T-helper 17 cell (primary cell): ENCODE results near the gene BMP4. TPM values are rescaled to one million over a fixed set of nuclear protein-coding genes. Genes with fewer than 3 reads are reported as not detected.
"Not testable (repeated sequence)": the region's sequence is repeated elsewhere in the genome, so short reads cannot be mapped to it uniquely, and the experiment has no call there.

ENCODE experiments used
- ATAC-seq: fragments of 150-1000 bp; cut with Tn5 transposase; 2 replicates; pipeline ENCODE4 v1.10.0; 2021; ENCODE audit warnings: mild to moderate bottlenecking, moderate library complexity
- DNase-seq, 3 donors: peaks; one replicate each; pipeline versions ENCODE4 v3.0.0 to v3.0.0-alpha.2; 2020 to 2021
- H3K9me3 ChIP-seq: one replicate; pipeline ENCODE4 v1.7.0; 2013; ENCODE audit warnings: low read length, mild to moderate bottlenecking; ENCODE audit not compliant: control insufficient read depth, poor library complexity, severe bottlenecking
- H3K27ac Mint-ChIP-seq: one replicate; pipeline ENCODE4 v1.8.0; 2022; ENCODE audit warnings: mild to moderate bottlenecking, moderate library complexity, mixed read lengths
- H3K27me3 Mint-ChIP-seq: one replicate; pipeline ENCODE4 v1.8.0; 2022; ENCODE audit warnings: mixed read lengths
- H3K36me3 Mint-ChIP-seq: one replicate; pipeline ENCODE4 v1.8.0; 2022; ENCODE audit warnings: low read depth, mixed read lengths
- H3K4me1 Mint-ChIP-seq: one replicate; pipeline ENCODE4 v1.8.0; 2022; ENCODE audit warnings: mild to moderate bottlenecking, mixed read lengths
- H3K4me3 Mint-ChIP-seq: one replicate; pipeline ENCODE4 v1.8.0; 2022; ENCODE audit warnings: mild to moderate bottlenecking, moderate library complexity, mixed read lengths
- total RNA-seq, 4 donors: library from RNA in 2 of 4; stranded (reverse) in 2 of 4; gene quantifications; one replicate each; pipeline ENCODE4 v1.2.3 and lab custom pipeline; 2022 to 2026

Gene BMP4
- total RNA-seq (not detected), total RNA-seq (lab: John Stamatoyannopoulos, UW) (0.08 to 0.70 reads per million in 2 donors)

DNA sequence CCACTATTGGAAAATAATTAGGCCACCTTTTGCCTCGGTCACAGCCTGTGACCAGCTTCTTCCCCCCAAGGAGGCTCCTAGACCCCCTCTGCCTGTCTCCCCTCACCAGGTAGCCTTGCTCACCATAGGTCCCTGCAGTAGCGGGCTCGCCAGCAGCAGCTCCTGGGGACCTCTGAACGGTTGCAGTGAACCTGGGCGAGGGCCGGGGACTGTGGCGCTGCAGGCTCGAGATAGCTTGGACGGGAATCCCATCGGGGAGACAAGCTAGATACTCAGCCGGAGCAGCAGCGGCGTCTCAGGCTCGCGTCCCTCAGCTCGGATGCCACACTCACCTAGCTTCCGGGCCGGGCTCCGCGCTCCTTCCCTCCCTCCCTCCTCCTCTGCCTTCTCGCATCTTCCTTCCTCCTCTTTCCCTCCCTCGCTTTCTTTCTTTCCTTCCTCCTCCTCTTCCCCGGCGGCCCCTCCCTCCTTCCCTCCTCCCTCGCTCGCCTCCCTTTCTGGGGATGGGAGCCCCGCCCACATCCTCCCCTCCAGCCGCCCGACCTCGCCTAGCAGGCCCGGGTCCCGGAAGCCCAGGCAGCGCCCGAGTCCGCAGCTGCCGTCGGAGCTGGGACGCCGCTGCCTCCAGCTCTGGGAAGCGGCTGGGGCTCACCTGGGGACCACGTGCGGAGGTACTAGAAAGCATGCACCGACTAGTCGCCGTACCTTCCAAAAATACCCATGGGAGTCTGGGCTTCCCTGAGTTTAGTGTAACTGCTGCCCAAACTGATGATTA is at the start of gene BMP4:
TSS of gene BMP4 (minus strand) at position 399 of the 775 bp plus-strand sequence. CDS start 4,603 bp downstream, outside the sequence.
- ATAC-seq = peak; percentile 56
- no peak within 1 kb of the TSS for H3K27ac Mint-ChIP-seq
- peaks cover 28% of the 10 kb centered on the region for H3K4me1 Mint-ChIP-seq
- H3K27me3 Mint-ChIP-seq = peaks cover 73% of the 10 kb centered on the region
- H3K4me3 Mint-ChIP-seq = peak within 1 kb of the TSS; percentile 90
- peaks cover 4% of the 10 kb centered on the region for H3K36me3 Mint-ChIP-seq
- H3K9me3 ChIP-seq = no peaks in the 10 kb centered on the region
- no peak for DNase-seq

GRCh38 chr14:54003064-54003463 is 46.4 kb upstream of the BMP4 start:
- Mint-ChIP-seq H3K4me1 (no peaks in the 10 kb centered on the region), H3K27me3 (peaks cover 5% of the 10 kb centered on the region), H3K27ac (no peak overlapping the region), H3K4me3 (no peak overlapping the region), H3K36me3 (no peaks in the 10 kb centered on the region)
- ATAC-seq (no peak), DNase-seq (no peak)
- no peaks in the 10 kb centered on the region for H3K9me3 ChIP-seq

DNA sequence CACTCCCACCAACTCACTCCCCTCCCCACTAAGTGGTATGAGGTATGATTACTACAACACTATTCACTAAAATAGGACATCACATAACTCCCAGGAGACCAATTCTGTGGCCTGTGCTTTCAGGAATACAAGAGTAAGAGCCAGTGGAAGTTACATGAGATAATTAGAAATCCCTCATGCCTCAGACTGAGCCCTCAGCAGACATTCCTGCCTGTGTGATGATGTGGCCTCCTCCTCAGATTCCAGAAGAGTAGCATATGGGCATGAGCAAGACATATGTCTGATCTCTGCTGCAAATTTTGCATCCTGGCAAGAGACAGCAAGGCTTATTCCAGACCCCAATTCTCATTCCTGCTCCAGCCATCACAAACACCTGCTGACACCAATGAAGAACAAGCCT is 46.0 kb upstream of the BMP4 start:
- H3K27ac Mint-ChIP-seq = no peak overlapping the region
- ATAC-seq (no peak), DNase-seq (no peak)
- H3K36me3 Mint-ChIP-seq = no peaks in the 10 kb centered on the region
- no peak overlapping the region for H3K4me3 Mint-ChIP-seq
- H3K27me3 Mint-ChIP-seq = peaks cover 2% of the 10 kb centered on the region
- H3K4me1 Mint-ChIP-seq = no peaks in the 10 kb centered on the region
- H3K9me3 ChIP-seq = no peaks in the 10 kb centered on the region

GRCh38 chr14:54001189-54001878 is 44.7 kb upstream of the BMP4 start:
- ATAC-seq = no peak

DNA sequence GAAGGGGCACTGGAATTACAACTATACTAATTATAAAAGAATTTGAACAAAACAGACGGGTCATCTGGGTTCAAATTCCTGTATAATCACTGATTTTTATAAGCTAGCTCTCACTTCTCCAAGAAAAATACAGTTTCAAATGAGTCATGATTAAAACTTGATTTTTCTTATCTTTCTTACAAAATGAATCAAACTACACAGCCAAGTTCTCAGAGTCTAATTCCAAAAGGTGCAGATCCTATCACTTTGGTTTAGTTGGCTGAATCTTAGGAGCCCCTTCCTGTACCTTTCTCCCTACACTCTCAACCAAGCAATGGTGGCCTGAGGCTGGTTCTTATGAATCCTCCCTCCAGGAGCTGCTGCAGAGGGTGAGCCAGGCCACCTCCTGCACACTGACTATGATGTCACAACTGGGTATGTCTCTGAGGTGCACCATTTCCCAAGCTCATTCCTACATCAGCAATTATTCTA is 43.8 kb upstream of the BMP4 start:
- Mint-ChIP-seq H3K4me3 (no peak overlapping the region), H3K27me3 (no peaks in the 10 kb centered on the region), H3K27ac (no peak overlapping the region), H3K36me3 (no peaks in the 10 kb centered on the region), H3K4me1 (no peaks in the 10 kb centered on the region)
- no peaks in the 10 kb centered on the region for H3K9me3 ChIP-seq
- ATAC-seq (no peak), DNase-seq (no peak)

More at GRCh38 chr14:54001189-54001878, 44.7 kb upstream of the BMP4 start:
- no peaks in the 10 kb centered on the region for H3K27me3 Mint-ChIP-seq
- no peaks in the 10 kb centered on the region for H3K36me3 Mint-ChIP-seq
- no peak for DNase-seq
- no peak overlapping the region for H3K4me3 Mint-ChIP-seq
- H3K27ac Mint-ChIP-seq = no peak overlapping the region
- H3K9me3 ChIP-seq = no peaks in the 10 kb centered on the region
- H3K4me1 Mint-ChIP-seq = no peaks in the 10 kb centered on the region

DNA sequence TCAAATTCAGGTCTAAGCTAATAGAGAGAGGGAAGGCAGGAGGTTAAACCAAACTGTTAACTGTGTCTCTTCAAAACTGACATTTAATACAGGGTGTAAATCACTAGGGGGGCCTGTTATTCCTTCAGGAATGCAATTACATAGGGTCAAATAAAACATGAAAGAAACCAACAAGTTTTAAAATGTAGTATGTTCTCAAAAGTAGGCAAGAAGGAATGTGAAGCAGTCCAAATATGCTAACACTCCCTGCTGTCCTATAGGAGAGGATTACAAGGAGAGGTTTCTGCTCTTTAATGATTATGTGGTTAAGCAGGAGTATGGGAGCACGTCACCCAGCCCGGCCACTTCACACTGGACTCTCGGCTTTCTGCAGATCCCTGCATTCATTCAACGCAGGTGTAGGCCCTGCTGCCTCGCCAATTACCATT is 42.5 kb upstream of the BMP4 start:
- no peaks in the 10 kb centered on the region for H3K9me3 ChIP-seq
- DNase-seq = no peak
- ATAC-seq = no peak
- no peak overlapping the region for H3K27ac Mint-ChIP-seq
- no peak overlapping the region for H3K4me3 Mint-ChIP-seq
- H3K27me3 Mint-ChIP-seq = no peaks in the 10 kb centered on the region
- no peaks in the 10 kb centered on the region for H3K4me1 Mint-ChIP-seq
- no peaks in the 10 kb centered on the region for H3K36me3 Mint-ChIP-seq

DNA sequence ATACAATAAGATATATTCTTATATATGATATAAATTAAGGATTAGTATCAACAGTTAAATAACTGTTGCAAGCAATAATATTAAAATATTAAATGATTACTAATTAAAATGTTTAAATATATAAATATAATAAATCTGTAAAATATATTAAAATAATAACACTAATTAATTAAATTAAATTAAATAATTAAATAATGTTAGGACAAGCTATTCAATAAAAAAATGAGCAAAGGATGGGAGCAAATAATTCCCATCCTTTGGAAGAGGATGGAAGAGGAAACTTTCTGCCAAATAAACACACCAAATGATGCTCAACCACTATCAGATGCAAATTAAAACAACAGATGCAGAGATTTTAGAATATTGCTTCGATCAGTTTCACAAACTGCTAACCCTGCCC is 39.4 kb upstream of the BMP4 start:
- ATAC-seq = no peak
- H3K27me3 Mint-ChIP-seq = peaks cover 4% of the 10 kb centered on the region
- H3K36me3 Mint-ChIP-seq = no peaks in the 10 kb centered on the region
- no peak overlapping the region for H3K27ac Mint-ChIP-seq
- H3K9me3 ChIP-seq = no peaks in the 10 kb centered on the region
- no peak for DNase-seq
- H3K4me1 Mint-ChIP-seq = no peaks in the 10 kb centered on the region
- no peak overlapping the region for H3K4me3 Mint-ChIP-seq

DNA sequence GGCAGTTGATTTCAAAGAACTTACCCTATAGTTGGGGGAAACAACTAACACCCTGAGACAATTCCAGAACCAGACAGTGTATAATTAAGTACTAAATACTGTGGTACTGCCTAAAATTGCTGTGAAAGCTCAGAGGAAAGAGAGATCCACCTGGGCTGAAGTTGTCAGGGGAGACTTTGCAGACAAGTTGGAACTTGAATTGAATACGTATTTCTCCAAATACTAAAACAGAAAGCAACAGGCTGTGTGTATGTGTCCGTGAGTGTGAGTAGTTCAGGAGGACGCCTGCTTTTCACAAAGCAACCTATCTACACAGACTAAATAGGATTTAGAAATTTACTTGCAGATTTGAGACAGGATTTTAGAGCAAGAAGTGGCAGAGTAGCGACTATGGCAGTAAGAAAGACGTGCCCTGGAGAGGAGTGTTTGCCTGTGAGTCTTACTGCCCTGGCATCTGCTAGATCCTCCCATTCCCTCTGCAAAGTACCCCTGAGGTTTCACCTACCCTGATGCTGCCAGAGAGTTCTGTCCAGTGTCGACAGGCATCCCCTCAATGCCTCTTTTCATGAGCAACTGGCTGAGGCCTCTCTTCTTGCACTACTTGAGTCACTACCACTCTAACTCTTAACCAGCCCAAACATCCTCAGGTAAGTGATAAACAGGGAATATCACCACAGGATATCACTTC is 37.4 kb upstream of the BMP4 start:
- Mint-ChIP-seq H3K36me3 (no peaks in the 10 kb centered on the region), H3K27ac (no peak overlapping the region), H3K4me1 (no peaks in the 10 kb centered on the region), H3K4me3 (no peak overlapping the region), H3K27me3 (peaks cover 4% of the 10 kb centered on the region)
- H3K9me3 ChIP-seq = no peaks in the 10 kb centered on the region
- ATAC-seq (no peak), DNase-seq (no peak)

DNA sequence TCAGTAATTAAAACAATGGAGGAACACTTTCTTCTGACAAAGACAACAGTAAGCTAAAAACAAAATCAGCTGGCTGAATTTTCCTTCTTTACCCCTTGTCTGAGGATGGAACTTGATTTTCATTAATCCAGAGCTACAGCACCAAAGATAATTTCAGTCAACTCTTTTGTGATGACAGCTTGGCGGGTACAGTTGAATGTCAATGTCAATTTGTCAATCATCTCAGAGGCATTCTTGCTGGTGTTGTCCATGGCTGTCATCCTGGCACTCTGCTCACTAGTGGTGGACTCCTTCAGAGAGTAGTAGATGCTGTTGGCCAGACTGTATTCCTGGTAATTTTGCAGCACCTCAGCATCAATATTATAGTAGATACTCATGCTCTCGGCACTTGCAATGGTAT is 34.4 kb upstream of the BMP4 start:
- ATAC-seq (no peak), DNase-seq (no peak)
- H3K27me3 Mint-ChIP-seq = peaks cover 4% of the 10 kb centered on the region
- H3K9me3 ChIP-seq = no peaks in the 10 kb centered on the region
- H3K27ac Mint-ChIP-seq = no peak overlapping the region
- no peaks in the 10 kb centered on the region for H3K36me3 Mint-ChIP-seq
- H3K4me1 Mint-ChIP-seq = no peaks in the 10 kb centered on the region
- no peak overlapping the region for H3K4me3 Mint-ChIP-seq

GRCh38 chr14:53986718-53987117 is 30.1 kb upstream of the BMP4 start:
- not testable (repeated sequence) for H3K27me3 Mint-ChIP-seq, H3K27ac Mint-ChIP-seq, H3K36me3 Mint-ChIP-seq, H3K9me3 ChIP-seq, H3K4me1 Mint-ChIP-seq, H3K4me3 Mint-ChIP-seq, DNase-seq, ATAC-seq

GRCh38 chr14:53984958-53985357 is 28.3 kb upstream of the BMP4 start:
- not testable (repeated sequence) for H3K36me3 Mint-ChIP-seq, H3K9me3 ChIP-seq, H3K27me3 Mint-ChIP-seq, ATAC-seq, H3K27ac Mint-ChIP-seq, H3K4me3 Mint-ChIP-seq, DNase-seq, H3K4me1 Mint-ChIP-seq

DNA sequence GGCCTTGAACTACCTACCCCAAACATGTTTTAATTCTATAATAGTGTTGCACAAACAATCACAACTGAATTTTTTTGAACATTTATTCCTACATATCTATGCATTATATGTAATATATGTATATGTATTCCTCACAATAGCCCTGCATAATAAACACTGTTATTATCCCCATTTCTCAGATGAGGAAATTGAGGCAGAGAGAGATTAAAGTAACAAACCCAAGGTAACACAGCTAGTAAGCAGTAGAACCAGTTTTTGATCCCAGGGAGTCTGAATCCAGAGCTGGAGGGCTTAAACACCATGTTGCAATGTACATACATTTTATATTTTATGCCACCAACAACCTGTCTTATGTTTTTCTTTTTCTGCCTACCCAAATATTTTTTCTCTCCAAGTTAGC is 26.5 kb upstream of the BMP4 start:
- ATAC-seq (no peak), DNase-seq (no peak)
- H3K27me3 Mint-ChIP-seq = no peaks in the 10 kb centered on the region
- no peak overlapping the region for H3K4me3 Mint-ChIP-seq
- H3K9me3 ChIP-seq = no peaks in the 10 kb centered on the region
- H3K4me1 Mint-ChIP-seq = no peaks in the 10 kb centered on the region
- no peak overlapping the region for H3K27ac Mint-ChIP-seq
- no peaks in the 10 kb centered on the region for H3K36me3 Mint-ChIP-seq

GRCh38 chr14:53982546-53982945 is 25.9 kb upstream of the BMP4 start:
- Mint-ChIP-seq H3K4me3 (no peak overlapping the region), H3K4me1 (no peaks in the 10 kb centered on the region), H3K27me3 (no peaks in the 10 kb centered on the region), H3K36me3 (no peaks in the 10 kb centered on the region), H3K27ac (no peak overlapping the region)
- no peak for ATAC-seq
- DNase-seq = no peak
- no peaks in the 10 kb centered on the region for H3K9me3 ChIP-seq
